G401.6 (cell line): ENCODE measurements around the gene ZNRF3.

Source experiments
- FAIRE-seq: peaks from 2 replicates; lab custom pipeline; 2012; peaks lifted over from hg19 to GRCh38; lab: Jason Lieb, UNC

Gene ZNRF3

DNA sequence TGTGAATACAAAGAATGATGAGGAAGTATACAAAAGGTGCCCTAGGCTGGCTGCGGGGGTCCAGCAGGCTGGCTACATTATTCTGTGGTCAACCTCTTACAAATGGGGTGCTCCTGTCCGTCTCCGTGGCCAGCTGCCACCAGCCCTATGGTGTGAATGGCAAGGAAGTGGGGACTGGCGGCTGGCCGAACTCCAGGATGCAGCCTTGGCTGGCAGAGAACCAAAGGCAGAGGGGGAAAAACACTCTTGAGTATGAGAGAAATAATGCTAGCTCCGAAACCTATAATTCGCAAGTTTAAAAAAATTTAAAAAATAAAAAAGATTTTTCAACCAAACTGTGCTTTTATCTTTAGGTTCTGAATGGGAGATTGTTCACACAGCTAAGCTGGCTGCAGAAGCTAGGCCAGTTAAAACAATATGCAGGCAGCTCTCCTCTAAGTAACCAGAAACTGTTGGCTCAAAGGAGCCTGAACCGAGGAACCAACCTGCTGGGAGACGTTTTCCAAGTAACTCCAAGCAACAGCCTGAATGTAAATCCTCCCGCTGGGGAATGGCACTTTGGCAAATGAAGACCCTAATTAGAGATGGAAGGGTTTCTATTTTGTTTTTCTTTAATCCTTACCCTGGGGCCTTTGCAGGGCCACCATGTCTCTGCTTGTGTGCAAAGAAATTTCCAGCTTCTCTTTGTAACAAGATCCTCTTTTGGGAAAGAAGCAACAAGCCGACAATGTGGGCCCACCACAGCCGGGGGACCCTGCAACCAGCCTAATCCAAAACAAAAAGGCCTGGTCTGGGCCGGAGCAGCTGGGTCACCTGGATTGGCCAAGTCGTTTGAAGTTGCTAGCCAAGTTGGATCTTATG lies 128.1 kb downstream of the ZNRF3 start:
- no peak for FAIRE-seq

DNA sequence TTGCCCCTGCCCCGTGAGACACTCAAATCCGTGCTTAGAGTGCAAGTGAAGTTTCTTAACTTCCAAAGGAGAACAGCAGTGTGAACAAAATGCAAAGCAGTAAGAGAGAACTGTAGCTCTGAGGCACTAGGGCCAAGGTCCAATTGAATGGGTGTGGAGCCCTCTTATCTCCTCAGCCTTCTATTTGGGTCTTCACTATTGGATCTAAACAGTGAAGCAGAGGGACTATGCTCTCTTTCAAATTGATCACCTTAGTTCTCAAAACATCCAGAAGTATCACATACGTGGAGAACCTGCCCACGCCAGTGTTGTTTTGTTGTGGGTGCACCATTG lies 128.7 kb downstream of the ZNRF3 start:
- no peak for FAIRE-seq

DNA sequence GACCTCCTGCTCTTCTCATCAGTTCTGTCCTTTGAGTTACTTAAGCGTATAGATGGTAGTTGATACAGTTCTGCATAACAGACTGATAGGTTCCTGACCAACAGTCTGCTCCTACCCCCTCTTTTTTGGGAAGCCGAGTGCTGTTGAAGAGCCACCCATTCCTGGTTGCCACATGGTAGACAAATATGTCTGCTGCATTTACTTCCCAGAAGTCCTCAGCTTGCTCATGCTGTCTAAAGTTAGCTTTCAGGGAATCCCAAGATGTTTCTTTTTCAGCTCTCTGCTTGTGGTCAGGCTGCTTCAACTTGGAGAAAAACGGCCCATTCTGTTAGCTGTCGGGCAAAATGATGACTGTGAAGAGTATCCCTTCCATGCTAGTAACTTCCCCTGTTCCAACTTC lies 129.6 kb downstream of the ZNRF3 start:
- no peak for FAIRE-seq

DNA sequence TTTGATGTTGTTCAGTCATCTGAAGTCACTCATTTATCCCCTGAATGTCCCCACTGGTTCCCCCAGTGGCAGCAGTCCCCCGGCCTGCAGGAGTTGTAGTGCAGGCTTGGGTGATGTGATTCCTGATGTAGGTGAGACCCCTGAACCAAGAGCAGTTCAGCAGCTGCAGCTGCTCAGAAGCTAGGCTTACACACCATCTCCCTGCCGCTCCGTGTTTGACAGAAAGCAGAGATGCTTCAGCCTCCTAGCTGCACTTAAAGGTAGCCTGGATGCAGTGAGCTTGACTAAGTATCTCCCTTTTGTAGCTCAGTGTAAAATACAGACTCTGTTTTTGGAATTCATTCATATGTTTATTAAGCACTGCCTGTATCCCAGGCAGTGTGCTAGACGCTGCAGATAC lies 130.9 kb downstream of the ZNRF3 start:
- FAIRE-seq: no peak

DNA sequence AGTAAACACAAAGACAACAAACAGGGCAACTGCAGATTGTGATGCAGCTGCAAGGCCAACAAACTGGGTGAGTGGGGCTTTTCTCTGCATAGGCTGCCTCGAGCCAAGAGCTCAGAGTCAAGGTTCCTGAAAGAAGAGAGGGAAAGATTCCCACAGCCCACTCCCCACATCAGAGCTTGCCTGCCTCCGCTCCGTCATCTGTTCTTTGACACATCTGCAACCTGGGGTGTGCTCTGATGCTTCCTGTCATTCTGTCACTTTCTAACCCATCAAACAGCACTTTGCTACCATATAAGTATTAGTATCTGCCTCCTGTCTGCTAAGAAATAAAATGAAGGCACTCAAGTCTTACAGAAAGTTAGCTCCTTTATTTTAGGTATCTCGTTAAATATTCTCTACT lies 131.4 kb downstream of the ZNRF3 start:
- no peak for FAIRE-seq

DNA sequence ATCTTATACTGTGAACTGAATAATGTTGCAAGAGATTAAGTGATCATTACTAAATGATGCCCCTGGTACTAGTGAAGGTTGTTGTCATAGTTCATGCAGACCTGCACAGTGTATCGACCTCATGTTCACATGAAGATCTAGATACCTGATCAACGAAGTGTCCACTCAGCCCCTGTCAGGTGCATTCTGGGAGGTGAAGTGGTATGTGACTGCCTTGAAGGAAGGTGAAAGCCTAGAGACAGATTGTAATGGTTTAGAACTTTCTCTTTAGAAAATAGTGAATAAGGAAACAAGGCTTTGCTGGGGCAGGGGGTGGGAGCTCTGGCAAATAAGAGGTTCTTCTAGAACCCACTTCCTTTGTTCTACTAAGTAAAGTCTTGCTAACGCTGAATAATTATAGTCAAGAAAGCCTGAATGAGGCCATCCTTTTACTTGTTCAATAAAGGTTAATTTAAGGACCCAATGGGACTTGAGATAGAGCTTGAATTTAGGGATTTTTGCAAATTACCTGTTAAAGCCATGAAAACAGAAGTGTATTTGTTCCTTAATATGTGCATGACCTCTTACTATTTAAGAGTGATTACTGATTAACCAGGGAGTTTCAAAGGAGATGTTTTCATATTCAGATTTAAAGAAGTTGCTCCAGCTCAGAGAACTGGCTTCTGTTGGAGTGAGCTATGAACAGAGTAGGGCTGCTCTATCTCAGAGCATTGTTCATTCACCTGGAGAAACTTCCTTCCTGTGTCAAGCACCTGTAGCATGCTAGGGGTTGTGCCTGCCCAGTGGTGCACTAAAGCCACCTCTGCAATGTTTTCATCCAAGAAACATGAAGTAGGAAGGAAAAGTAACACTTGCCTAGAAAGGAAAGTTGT lies 132.9 kb downstream of the ZNRF3 start:
- no peak for FAIRE-seq

DNA sequence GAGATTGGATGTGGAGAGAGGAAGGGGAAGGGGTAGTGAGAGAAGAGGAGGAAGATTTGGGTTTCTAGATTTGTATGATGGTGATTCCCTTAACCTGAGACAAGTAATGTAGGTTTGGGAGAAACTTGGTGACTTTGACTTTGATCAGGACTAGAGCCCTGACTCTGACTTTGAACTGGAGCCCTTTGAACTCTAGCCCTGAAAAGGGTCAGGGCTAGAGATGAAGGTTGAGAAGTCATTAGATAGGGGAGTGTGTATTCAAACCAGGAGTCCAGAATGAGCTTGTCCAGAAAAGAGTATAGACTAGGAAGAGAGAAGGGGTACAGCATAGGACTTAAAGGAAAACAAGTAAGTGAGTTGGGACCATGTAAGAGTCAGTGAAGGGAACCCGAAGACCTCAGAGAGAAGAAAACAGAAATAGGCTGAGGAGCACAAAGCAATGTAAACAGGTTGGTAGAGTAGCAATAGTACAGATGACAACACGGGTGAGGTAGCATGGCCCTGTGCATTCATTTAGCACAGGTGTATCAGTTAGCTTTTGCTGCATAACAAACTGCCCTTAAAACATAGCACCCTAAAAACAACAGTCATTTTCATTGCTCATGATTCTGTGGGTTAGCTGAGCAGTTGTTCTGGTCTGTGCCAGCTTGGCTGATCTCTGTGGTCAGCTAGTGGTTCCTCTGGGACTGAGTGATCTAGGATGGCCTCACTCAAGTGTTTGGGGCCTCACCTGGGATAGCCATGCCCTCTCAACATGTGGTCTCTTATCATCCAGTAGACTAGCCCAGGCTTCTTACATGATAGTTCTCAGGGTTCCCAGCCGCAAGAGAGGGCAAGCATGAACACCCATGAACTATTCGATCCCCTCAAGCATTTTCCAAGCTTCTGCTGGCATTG lies 135.2 kb downstream of the ZNRF3 start:
- no peak for FAIRE-seq

DNA sequence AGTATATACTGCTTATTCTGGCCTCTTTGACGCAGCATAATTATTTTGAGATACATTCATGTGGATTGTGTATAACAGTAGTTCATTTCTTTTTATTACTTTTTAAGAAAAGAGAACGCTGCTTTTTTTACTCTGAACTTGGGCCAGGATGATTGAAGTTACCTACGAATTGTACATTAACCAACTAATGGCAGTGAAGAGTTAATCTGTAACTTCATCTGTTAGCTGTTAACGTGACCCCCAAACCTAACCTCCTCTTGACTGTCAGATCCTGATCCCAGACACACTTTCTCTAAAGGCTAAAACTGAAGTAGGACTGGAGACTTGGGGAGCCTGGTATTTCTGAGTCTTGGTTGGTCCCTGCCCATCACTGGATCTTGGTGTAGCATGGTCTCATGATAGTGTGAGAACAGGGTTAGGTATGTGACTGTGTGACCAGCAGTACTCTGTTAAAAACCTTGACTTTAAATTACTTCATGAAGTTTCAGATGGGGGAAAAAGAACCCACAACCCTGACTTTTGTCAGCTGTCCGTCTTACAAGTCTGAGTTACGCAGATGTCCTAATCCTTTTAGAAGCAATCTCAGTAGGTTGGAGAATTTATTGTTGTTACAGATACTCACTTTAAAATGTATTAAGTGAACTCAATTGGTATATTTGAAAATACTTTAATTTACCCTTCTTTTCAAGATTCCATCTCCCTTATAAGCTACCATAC lies 138.9 kb downstream of the ZNRF3 start:
- no peak for FAIRE-seq

DNA sequence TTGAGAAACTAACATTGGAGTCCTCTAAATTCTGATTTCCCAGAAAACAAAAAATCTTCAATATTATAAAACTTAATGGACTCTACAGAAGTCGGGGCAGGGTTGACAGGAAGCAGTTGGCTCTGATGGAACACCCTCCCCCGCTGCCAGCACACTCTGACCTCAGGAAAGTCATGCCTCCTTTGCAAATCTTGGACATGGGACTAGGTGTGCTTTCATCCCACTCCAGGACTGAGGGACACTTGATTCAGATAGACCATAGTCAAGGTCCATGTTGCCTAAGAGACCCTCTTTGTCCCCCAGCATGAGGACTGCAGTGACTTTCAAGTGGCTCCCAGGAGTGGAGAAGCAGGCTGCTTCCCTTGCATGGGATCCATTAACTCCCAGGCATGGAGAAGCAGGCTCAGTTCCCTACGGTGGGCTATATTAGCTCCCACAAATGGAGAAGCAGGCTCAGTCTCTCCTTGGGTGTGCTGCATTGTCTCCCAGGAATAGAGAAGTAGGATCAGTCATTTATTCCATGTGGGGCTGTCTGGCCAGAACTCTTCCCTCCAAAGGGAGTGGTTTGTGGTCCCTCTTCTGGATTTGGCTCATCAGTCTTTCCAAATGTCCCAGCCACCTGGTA lies 139.9 kb downstream of the ZNRF3 start:
- no peak for FAIRE-seq

DNA sequence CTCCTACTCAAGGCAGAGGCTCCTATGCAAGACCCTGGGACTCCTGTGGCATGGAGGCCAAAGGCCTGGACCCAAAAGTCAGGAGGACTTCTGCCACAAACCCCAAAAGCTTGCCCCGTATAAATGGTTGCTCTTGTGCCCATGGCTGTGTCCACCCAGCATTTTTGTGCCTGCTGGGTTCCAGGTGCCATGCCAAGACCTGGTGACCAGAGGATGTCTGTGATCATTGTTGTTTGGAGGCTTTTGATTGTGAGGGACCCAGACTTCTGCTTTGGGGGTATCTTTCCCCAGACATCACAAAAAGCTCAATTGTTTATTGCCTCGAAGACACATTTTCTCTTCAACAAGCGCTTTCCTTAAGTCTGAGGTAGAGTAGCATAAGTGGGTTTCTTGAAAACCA lies 143.2 kb downstream of the ZNRF3 start:
- no peak for FAIRE-seq

DNA sequence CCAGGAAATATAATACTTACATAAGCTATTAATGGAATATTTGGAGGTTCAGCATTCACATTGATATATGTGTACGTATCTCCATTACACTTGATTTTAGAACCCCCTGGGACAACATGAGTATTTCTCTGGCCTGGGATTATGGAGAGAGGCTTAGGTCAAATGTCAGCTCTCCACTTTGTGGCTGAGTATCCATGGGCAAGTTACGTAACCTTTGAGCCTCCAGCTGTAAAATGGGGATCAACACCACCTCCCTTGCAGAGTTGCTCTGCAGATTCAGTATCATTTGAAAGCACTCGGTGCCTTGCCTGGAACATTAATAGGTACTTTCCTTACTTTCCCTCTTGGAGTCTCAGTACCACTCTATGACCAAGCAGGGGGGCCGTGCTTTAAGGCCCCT lies 145.1 kb downstream of the ZNRF3 start:
- no peak for FAIRE-seq

DNA sequence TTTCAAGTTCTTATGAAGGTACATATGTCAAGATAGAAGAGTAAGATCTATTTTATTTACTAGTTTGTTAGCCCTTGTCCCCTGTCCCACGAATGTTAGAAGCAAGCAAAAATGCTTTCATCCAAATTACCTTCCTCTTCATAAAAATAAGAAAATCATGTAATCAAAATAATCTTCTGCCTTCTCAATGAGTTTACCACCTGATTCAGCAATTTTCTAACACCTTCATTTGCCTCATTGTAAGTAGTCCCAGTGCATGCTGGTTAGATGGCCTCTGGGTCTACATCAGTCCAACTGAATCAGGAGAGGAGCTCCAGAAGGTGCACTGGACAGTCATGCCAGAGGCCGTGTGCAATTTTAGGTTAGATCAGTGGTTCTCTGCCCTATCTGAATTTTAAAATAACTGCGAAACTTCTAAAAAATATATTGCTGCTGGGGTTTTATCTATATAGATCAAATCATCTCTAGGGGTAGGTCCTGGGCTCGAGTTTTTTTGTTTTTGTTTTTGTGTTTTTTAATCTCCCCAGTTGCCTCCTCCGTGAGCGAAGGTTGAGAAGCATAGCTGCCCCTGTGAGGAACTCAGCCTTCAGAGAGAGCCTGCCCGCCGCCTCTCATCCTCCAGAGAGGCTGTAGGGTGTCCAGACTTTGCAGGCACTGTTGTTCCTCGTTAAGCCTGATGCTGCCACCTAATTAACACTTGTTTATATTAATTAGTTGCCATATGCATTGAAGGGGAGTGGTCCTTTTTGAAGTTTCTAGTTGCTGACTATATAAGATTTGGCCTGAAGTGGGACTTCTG lies 146.0 kb downstream of the ZNRF3 start:
- FAIRE-seq: no peak

DNA sequence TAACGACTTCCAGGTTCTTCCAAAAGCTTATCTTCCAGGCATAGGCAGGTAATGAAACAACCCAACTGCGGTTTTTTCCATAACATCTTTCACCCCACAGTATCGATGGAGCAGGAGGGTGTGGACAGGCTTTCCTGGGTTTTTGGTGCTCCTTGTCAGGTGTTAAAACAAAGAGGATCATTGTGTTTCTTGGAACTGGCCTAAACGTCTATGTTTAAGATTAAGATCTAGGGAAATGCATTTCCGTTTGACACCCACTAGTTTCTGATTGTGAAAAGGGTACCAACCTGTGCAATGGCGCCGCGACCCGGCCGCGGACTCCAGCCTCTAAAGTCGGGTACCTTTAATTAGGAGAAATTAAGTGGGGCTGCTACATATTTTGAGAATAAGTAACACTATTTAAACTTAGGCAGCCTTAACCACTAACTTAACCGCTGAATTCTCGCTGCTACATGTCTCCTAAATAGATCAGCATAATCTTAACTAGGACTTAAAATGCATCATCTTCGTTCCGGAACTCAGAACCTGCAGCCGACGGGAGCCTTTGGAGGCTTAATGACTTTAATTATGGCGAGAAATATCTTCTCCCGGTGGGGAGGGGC lies 146.7 kb downstream of the ZNRF3 start:
- peak; percentile 11 for FAIRE-seq

DNA sequence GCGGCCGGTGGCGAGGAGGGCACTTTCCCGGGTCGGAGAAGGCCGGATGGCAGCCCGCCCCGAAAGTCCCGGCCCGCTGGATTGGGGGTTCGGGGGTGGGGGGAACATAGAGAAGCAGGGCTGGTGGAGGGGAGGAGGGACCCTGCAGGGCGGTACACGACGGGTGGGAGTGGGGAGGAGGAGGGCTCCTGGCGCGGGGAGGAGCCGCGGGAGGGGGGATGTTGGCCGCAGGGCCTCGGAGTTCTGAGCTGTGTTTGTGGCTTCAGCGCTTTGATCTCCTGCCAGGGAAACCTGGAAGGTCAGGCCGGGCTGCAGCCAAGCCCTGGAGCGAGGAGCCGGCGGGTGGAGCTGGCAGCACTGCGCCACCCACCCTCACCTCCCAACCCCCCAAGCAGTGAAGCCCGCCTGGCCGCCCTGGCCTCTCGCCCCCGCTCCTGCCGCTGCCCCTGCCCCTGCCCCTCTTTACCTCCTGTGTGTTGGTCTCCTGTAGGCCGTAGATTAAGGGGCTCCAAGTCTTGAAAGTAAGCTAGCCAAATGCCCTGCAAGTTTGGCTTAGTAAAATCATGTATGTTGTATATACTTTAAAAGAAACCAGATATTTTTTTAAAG lies 147.3 kb downstream of the ZNRF3 start:
- no peak for FAIRE-seq

DNA sequence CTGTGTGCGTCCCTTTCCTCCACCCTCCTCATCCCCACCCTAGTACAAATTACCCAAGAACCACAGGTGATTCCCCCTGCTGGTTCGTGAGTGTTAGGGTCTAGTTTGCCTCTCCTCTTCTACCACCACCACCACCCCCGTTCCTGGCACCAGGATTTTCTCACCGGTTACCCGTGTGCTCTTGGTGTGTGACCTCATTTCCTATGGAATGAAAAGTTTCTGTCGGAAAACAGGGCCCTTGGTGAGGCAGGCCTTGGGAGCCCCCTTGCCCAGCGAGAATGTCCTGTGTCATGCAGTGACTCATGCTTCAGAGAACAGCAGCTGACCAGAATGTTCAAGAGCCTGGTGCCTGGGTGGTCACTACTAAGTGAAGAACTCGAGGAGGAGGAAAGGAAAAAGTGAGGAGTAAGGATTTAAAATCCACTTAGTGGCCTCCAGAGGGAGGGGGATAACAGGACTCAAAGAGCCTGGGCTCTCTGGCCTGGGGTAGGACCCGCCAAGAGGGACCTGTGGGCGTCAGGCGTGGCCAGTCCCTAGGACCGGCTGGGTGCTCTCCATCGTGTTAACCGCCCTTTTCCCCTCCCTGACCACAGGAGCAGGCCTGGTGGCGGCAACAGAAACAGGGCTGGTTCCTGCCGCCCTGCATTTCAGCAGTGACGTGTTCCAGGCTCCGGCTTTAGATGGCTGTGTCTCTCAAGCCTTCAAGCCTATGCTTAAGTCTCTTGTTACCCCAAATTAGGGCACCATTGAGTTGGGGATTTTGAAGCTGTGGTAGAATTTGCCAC lies 148.0 kb downstream of the ZNRF3 start:
- peak; percentile 89 for FAIRE-seq

DNA sequence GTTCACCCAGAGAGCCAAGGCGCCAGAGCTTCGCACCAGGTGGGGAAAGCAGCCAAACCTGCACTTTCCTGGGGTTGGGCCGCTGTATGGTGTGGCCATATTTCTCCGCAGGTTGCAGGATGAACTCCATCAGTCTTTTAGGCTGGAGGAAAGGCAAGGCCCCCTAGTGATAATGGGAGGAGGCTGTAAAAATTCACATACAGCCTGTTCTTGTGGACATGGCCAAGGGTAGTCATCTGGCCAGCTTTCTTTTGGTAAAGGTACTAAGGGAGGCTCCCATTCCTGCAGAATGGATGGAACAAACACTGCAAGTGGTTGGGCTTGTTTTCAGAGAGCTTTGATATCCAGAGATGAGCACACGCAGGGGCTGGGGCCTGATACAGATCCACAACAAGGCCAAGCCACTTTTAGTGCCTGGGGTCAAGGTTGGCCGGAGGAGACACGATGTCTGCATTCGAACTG lies 148.7 kb downstream of the ZNRF3 start:
- FAIRE-seq: no peak

DNA sequence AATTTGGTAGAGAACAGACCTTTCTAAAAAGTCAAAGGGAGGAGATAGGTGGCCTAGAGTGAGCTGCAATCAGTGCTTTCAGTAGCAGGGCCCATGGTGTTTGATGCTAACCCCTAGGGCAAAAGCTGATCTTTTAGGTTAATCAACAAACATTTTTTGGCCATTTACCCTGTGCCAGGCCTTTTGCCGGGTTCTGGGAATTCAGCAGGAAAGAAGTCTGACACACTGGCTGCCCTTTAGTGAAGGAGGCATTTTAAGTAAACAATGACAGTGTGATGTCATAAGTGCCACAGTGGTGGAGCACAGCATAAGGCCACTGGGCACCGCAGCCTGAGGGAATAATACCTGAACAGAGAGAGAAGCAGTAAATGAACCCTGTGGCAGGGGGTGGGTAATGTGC lies 149.2 kb downstream of the ZNRF3 start:
- FAIRE-seq: no peak

DNA sequence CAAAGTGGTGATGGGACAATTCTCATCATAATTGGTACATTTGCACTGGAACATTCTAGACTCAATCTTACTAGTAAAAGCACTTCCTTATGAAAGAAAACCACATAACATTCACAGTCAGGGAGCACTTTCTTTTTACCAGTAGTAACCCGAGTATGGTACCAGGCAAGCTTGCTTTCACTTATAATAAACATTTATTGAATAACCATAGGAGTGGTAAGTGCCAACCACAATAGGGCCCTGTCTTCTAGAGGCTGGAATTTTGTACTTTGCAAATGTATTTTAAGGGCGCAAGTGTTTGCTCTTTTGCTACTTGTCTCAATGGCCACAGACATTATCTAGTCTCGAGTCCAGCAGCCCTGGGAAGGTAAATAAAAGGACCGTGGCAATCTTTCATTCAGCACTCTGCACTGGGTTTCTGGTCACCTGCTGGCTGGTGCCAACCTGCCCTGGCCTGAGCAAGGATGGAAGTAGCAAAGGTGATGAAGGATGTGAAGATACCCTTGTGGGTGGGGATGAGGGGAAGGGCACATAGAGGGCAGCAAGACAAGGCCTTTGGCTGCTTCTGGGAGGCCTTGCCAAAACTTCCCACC lies 154.1 kb downstream of the ZNRF3 start:
- no peak for FAIRE-seq
